HG02884 (cell line): Measurements from ENCODE around the gene PCDHGA9.
"Not testable (repeated sequence)": the region's sequence is repeated elsewhere in the genome, so short reads cannot be mapped to it uniquely, and the experiment has no call there.

Experiments used
- ATAC-seq: cut with Tn5 transposase; IDR thresholded peaks from one replicate; pipeline ENCODE4 v1.9.1; 2021; ENCODE audit warnings: mild to moderate bottlenecking, moderate library complexity; ENCODE audit not compliant: unreplicated experiment

The PCDHGA9 gene

GRCh38 chr5:141383345-141383744 lies 19.2 kb upstream of the PCDHGA9 start:
- ATAC-seq, result no peak

- ATAC-seq, result no peak
Measured at GRCh38 chr5:141384471-141385267, 17.9 kb upstream of the PCDHGA9 start.

GRCh38 chr5:141387557-141388311 lies 14.8 kb upstream of the PCDHGA9 start, which contains the start of gene PCDHGB4:
Gene PCDHGB4, plus strand, starts transcription at chr5:141387698. Its CDS starts 187 bp downstream, at chr5:141387885.
- ATAC-seq, result peak; percentile 95

- ATAC-seq, result no peak
Measured at GRCh38 chr5:141388661-141389060, 13.9 kb upstream of the PCDHGA9 start.

- ATAC-seq, result no peak
Measured at GRCh38 chr5:141389153-141390042, 13.2 kb upstream of the PCDHGA9 start.

- no peak for ATAC-seq
Measured at GRCh38 chr5:141392429-141393198, 10.0 kb upstream of the PCDHGA9 start, which contains the start of gene PCDHGA8. Gene PCDHGA8, plus strand, starts transcription at chr5:141392633. Its CDS starts 181 bp downstream, at chr5:141392814.

- no peak for ATAC-seq
Measured at GRCh38 chr5:141393267-141393666, 9.3 kb upstream of the PCDHGA9 start.

- not testable (repeated sequence) for ATAC-seq
Measured at GRCh38 chr5:141394401-141395187, 8.0 kb upstream of the PCDHGA9 start.

GRCh38 chr5:141397756-141398551 lies 4.6 kb upstream of the PCDHGA9 start, which contains the start of gene PCDHGB5:
Gene PCDHGB5, plus strand, starts transcription at chr5:141397947. Its CDS starts 181 bp downstream, at chr5:141398128.
- ATAC-seq, result peak; percentile 63

- ATAC-seq, result no peak
Measured at GRCh38 chr5:141398608-141399007, 4.0 kb upstream of the PCDHGA9 start.

GRCh38 chr5:141399555-141400258 lies 2.9 kb upstream of the PCDHGA9 start:
- ATAC-seq, result no peak

GRCh38 chr5:141403387-141403786 lies 809 bp downstream of the PCDHGA9 start:
- no peak for ATAC-seq

GRCh38 chr5:141407790-141408505 lies 5.4 kb downstream of the PCDHGA9 start, which contains the start of gene PCDHGB6:
Gene PCDHGB6, plus strand, starts transcription at chr5:141408021. Its CDS starts 182 bp downstream, at chr5:141408203.
- peak; percentile 68 for ATAC-seq

- no peak for ATAC-seq
Measured at GRCh38 chr5:141409598-141410306, 7.2 kb downstream of the PCDHGA9 start.

- no peak for ATAC-seq
Measured at GRCh38 chr5:141411575-141411974, 9.0 kb downstream of the PCDHGA9 start.

- peak; percentile 72 for ATAC-seq
Measured at GRCh38 chr5:141412854-141413539, 10.4 kb downstream of the PCDHGA9 start, which contains the start of gene PCDHGA10. Gene PCDHGA10, plus strand, starts transcription at chr5:141412987. Its CDS starts 189 bp downstream, at chr5:141413176.
